Psoas muscle (tissue), 8 donors: ENCODE data around the gene MEOX2. TPM values are rescaled to one million over a fixed set of nuclear protein-coding genes. Genes with fewer than 3 reads are reported as not detected.

Experiments
- ATAC-seq, 4 donors: fragments of 200-7000 bp; cut with Tn5 transposase; one replicate each; pipeline ENCODE4 v1.9.1; 2020; ENCODE audit warnings: moderate library complexity in 3 of 4, mild to moderate bottlenecking in 2 of 4
- DNase-seq, 2 donors: peaks; one replicate each; pipeline ENCODE4 v3.0.0-alpha.2; 2020
- H3K27ac ChIP-seq: fragments of 200-600 bp; one replicate; pipeline ENCODE4 v1.8.0; 2022
- H3K27me3 ChIP-seq, 3 donors: fragments of 200-600 bp in 1 of 3; one replicate each; pipeline versions ENCODE4 v1.6.1 to v1.8.0; 2013 to 2022; ENCODE audit warnings: low read length in 2 of 3, mild to moderate bottlenecking in 2 of 3, moderate library complexity in 1 of 3; ENCODE audit not compliant: insufficient read depth in 3 of 3
- H3K36me3 ChIP-seq, 2 donors: fragments of 200-600 bp in 1 of 2; one replicate each; pipeline versions ENCODE4 v1.6.1 to v1.8.0; 2013 to 2022; ENCODE audit warnings: low read depth in 1 of 2, mild to moderate bottlenecking in 1 of 2, moderate library complexity in 1 of 2; ENCODE audit not compliant: insufficient read depth in 1 of 2
- H3K4me1 ChIP-seq: fragments of 200-600 bp; one replicate; pipeline ENCODE4 v1.8.0; 2022
- H3K4me3 ChIP-seq: fragments of 200-600 bp; one replicate; pipeline ENCODE4 v1.8.0; 2022; ENCODE audit warnings: mild to moderate bottlenecking
- H3K9me3 ChIP-seq: fragments of 200-600 bp; one replicate; pipeline ENCODE4 v1.8.0; 2022
- CTCF ChIP-seq: fragments of 200-600 bp; IDR thresholded peaks from one replicate; pipeline ENCODE4 v1.8.0; 2022; ENCODE audit warnings: antibody characterized with exemption
- WGBS, 3 donors: extraction: QIAGEN DNeasy Blood & Tissue Kit; methylation state at CpG; one replicate each; pipeline versions ENCODE4 v1.1.6 to v1.1.7; 2013; 5-methylcytosine and 5-hydroxymethylcytosine counted together
- intact Hi-C, 2 donors: fragments of 100-400 bp; cut with DNase I; formaldehyde crosslinking; loops; one replicate each; pipeline versions ENCODE4 v1.11.0 to v1.14.2; 2022
- polyA plus RNA-seq, 3 donors: library from polyadenylated mRNA; stranded (reverse); fragments of 200-250 nt; gene quantifications; one replicate each; pipeline ENCODE4 v1.2.3, GENCODE V29; 2013
- total RNA-seq, 4 donors: library from RNA; stranded (reverse); fragmentation: NEBNext Ultra II Directional in 2 of 4; extraction: Animal tissue kit (Norgen Biotek cat#: 25700) in 2 of 4; gene quantifications; one replicate each; pipeline versions ENCODE4 v1.2.1 to v1.2.4, GENCODE V29; 2021 to 2023
- donor health status: healthy with polysubstance abuse.
- donor health status: DM: no; HTN: no; CAD: no; lungs with moderate emphysema.
- donor health status: Bipolar disorder and iron deficiency.
- donor health status: healthy.
- donor health status: DM: yes; HTN: yes; CAD: no.
- donor health status: DM: no; HTN: no; CAD: no.
- donor health status: DM: no; HTN: no; CAD: no.
- donor health status: DM: yes; HTN: yes; CAD: no.

The MEOX2 gene
- total and polyA plus RNA-seq, 7 donors = 3.1 to 6.9 (median 4.0) TPM

DNA sequence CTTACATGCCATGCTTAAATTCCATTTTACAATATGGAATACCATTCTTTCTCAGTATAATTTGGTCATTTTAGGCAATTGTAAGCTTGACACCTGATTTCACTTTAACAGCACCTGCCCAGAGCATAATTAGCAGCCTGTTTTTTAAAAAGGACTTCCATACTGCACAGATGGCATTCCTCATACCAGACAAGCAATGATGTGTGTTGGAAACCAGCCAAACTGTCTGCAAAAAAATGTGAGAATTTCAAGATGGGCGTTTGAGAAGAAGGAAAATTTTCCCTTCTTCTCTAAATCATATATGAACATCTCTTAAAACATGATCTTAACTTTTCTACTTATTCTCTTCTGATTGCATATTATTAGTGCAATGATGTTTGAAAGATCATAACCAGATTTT is 84.2 kb downstream of the MEOX2 start:
- DNase-seq = no peak
- H3K4me3 ChIP-seq = no peak overlapping the region
- H3K9me3 ChIP-seq = no peaks in the 10 kb centered on the region
- intact Hi-C loops = no loop called here
- no peaks in the 10 kb centered on the region for H3K27me3 ChIP-seq
- WGBS, 3 donors = 21 to 34% (median 22%) methylated on average over 1 of the region's 1 CpG
- no peak for TF ChIP-seq CTCF
- H3K4me1 ChIP-seq = no peaks in the 10 kb centered on the region
- ATAC-seq = no peak
- H3K36me3 ChIP-seq = no peaks in the 10 kb centered on the region
- H3K27ac ChIP-seq = no peak overlapping the region

GRCh38 chr7:15601175-15601574 is 85.3 kb downstream of the MEOX2 start:
- H3K4me3 ChIP-seq = no peak overlapping the region
- no peak for DNase-seq
- ATAC-seq = no peak
- H3K27ac ChIP-seq = no peak overlapping the region
- no peaks in the 10 kb centered on the region for H3K4me1 ChIP-seq
- H3K27me3 ChIP-seq = no peaks in the 10 kb centered on the region
- H3K9me3 ChIP-seq = no peaks in the 10 kb centered on the region
- no peak for TF ChIP-seq CTCF
- WGBS, 3 donors = 83 to 92% (median 89%) methylated on average over 1 of the region's 1 CpG
- H3K36me3 ChIP-seq = no peaks in the 10 kb centered on the region
- intact Hi-C loops = no loop called here

DNA sequence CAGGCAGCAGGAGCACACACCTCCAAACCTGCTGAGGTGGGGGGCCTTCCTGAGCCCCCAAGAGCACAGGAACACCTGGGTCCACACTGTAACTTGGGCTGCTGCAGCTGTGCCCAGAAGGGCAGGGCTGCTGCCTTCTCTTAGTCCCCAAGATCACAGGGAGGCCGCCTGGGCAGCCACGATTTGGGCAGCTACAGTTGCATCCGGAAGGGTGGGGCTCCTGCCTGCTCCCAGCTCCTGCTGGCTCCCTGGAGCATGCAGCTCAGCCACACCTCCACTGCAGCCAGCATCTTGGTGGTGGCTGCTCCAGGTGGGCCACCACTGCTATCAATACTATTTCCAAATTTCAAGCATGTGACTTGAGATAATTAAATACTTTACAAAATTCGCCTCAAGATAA is 86.2 kb downstream of the MEOX2 start:
- H3K4me1 ChIP-seq = no peaks in the 10 kb centered on the region
- no peak overlapping the region for H3K27ac ChIP-seq
- ATAC-seq (no peak), DNase-seq (no peak)
- WGBS, 3 donors = 64 to 70% (median 69%) methylated on average over 4 of the region's 4 CpGs
- intact Hi-C loops = no loop called here
- no peaks in the 10 kb centered on the region for H3K27me3 ChIP-seq
- TF ChIP-seq CTCF = no peak
- H3K36me3 ChIP-seq = no peaks in the 10 kb centered on the region
- H3K4me3 ChIP-seq = no peak overlapping the region
- H3K9me3 ChIP-seq = no peaks in the 10 kb centered on the region

DNA sequence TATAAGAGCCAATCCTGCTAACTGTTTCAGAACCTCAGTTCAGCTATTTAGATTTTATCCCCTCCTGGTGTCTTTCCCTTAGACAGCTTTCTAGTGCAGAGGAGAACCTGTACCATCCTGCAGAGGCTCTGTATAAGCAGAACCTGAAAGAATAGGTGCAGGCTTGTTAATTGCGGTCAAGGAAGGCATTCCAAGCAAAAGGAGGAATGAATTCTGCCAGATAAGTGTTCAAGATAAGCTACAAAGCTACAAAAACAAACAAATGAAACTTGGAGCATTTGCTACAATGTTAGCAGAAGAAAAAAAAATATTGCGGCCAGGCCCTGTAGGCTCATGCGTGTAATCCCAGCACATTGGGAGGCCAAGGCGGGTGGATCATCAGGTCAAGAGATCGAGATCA is 92.0 kb downstream of the MEOX2 start:
- no peaks in the 10 kb centered on the region for H3K36me3 ChIP-seq
- intact Hi-C loops = no loop called here
- ATAC-seq = no peak
- no peak overlapping the region for H3K27ac ChIP-seq
- 73 to 85% (median 77%) methylated on average over 5 of the region's 5 CpGs for WGBS, 3 donors
- no peaks in the 10 kb centered on the region for H3K4me1 ChIP-seq
- H3K27me3 ChIP-seq = no peaks in the 10 kb centered on the region
- no peaks in the 10 kb centered on the region for H3K9me3 ChIP-seq
- H3K4me3 ChIP-seq = no peak overlapping the region
- DNase-seq = no peak
- TF ChIP-seq CTCF = no peak

DNA sequence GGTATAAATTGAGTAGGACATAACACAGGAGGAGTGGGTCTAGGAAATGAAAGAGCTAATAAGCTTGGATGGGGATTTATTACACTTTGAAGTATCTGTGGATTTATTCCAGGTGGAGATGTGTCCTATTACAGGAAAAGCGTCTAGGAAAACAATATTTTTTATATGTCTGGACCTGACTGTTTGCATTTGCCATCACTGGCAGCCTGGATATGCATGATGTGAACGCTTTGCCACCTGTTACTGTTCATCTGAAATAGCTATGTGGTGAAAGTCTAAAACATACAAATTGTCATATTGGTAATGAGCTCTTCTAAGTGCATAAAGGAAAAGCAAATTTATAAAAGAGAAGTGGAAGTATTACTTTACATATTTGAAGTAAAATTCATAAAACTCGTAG is 93.1 kb downstream of the MEOX2 start:
- no peak overlapping the region for H3K4me3 ChIP-seq
- no peaks in the 10 kb centered on the region for H3K4me1 ChIP-seq
- H3K27me3 ChIP-seq = no peaks in the 10 kb centered on the region
- intact Hi-C loops = no loop called here
- ATAC-seq = no peak
- WGBS, 3 donors = 30 to 46% (median 40%) methylated on average over 3 of the region's 3 CpGs
- no peak overlapping the region for H3K27ac ChIP-seq
- TF ChIP-seq CTCF = no peak
- H3K9me3 ChIP-seq = no peaks in the 10 kb centered on the region
- DNase-seq = no peak
- no peaks in the 10 kb centered on the region for H3K36me3 ChIP-seq
